ENCODE data around the gene ACTR1A.
"Not testable (repeated sequence)": the region's sequence is repeated elsewhere in the genome, so short reads cannot be mapped to it uniquely, and the experiment has no call there.

The ACTR1A gene

DNA sequence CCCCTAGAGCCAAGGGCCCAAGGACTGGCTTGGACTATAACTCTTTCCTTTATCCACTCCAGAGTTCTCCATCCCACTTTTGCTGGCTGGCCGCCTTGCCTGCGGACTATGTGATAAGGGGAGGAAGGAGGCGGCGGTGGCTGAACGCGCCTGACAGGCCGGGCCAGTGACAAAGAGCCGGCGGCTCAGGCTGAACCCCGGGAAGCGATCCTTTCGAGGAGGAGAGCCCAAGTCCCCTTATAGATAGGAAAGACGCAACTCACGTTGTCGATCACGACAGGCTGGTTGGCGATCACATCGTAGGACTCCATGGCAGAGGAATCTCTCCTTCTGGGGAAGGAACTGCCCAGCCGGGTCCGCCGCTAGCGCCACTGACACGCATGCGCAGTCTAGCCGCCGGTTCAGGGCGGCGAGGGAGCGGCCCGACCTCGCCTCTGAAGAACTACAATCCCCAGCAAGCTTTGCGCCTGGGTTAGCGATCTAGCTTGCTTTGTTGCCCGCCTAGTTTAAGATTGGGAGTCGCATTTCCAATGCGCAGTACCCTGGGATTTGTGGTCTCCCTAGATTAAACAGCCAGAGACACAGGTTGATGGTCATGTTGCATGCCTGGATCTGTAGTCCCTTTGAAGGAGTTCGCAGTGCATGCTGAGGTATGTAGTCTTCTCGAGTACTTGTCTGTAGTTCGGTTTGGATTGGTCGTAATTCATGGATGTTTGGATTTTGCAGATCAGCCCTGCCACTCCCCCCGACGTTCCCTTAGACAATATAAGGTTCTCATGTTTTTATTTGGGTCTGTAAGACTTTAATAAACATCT lies at the start of gene ACTR1A:
TSS of gene ACTR1A (minus strand) at position 376 of the 815 bp plus-strand sequence. CDS start at position 311, 65 bp downstream.
- DNase-seq, result peak; percentile 99

DNA sequence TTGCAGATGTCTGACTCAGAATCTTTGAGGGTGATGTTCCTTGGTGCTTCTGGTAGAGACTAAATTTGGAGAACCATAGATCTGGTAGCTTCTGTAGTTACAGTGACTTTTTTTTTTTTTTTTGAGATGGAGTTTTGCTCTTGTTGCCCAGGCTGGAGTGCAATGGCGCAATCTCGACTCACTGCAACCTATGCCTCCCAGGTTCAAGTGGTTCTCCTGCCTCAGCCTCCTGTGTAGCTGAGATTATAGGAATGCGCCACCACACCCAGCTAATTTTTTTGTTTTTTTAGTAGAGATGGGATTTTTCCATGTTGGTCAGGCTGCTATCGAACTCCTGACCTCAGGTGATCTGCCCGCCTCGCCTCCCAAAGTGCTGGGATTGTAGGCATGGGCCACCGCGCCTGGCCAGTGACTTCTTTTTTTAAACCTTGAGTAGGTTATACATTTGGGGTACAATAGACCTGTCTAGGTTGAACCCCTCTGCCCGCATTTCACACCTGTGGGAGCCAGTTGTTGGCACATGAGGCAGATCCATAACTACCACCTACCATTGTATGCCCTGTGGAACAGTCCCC lies 48.2 kb upstream of the ACTR1A start:
- no peak for DNase-seq

DNA sequence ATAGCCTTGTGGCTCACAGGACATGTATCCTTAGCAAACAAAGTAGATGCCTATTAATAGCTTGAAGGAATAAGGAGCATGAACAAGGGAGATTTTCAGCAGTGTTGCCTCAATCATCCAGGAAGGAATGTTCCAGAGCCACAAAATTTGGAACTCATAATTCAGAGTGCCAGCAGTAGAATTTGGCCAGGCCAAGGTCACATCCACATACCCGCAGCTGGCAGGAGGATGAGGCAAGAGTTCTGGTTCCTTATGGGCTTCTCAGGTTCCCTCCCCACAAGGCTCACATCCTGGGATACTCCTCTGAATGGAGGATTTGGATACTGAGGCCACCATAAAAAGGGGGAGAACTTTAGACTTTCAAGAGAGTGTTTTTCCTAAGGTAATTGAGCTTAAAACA lies 47.0 kb upstream of the ACTR1A start:
- DNase-seq, result no peak

DNA sequence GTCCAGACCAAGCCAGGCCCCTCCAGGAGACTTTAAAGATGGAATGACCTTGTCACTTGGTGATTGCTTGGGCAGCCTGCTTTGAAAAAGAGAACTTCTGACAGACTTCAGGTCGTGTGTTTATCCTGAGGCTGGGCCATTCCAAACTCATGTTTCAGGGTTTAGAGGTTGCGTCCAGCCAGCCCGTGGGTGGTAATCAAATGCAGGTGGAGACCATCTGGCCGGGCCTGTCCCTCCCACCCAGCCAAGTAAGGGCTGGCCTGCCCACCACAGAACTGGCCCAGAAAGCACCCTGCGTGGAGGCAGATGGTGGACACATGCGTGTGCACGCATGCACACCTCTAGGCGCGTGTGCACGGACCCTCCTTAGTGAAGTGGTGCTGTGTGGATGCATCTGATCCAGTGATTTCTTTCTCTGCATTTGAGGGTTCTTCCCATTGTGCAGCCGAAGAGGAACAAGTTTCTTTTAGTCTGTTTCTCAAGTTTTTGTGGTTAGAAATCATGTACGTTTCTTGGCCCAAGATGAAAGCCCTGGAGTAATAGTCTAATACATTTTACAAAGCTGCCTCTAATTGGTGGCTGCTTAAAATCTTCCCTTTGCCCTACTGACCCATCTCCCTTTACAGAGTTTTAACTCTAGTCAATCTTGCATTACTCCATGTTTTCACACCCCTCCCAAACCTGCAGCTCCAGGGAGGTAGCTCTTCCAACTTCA lies 44.3 kb upstream of the ACTR1A start:
- DNase-seq, result no peak

DNA sequence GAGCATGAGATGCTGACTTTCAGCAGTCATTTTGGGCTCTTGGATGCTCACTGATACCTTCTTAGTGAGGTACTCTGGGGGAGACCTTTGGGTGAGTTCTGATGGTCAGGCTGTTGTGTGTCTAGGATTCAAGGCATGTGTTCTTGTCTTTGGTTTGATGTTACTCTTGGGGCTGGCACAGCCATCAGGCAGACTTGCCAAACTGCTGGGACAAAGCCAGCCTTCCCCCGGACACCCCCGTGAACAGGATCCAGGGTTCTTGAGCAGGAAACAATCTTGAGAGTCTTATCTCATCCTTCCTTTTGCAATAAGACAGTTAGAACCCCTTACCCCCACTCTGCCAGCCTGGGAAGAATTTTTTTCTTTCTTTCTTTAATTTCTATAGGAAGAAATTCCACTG lies 43.5 kb upstream of the ACTR1A start:
- DNase-seq, result no peak

DNA sequence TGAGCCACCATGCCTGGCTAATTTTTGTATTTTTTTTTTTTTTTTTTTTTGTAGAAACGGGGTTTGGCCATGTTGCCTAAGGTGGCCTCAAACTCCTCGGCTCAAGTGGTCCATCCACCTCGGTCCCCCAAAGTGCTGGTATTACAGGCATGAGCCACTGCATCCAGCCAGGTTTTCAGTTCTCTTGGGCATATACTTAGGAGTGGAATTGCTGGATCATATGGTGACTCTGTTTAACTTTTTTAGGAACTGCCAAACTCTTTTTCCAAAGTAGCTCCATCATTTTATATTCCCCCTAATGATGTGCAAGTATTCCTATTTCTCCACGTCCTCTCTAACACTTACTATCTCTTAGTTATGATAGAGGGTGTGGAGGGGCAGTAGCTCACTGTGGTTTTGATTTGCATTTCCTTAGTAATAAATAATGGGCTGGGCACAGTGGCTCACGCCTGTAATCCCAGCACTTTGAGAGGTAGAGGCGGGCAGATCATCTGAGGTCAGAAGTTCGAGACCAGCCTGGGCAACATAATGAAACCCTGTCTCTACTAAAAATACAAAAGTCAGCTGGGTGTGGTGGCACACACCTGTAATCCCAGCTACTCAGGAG lies 42.9 kb upstream of the ACTR1A start:
- no peak for DNase-seq

DNA sequence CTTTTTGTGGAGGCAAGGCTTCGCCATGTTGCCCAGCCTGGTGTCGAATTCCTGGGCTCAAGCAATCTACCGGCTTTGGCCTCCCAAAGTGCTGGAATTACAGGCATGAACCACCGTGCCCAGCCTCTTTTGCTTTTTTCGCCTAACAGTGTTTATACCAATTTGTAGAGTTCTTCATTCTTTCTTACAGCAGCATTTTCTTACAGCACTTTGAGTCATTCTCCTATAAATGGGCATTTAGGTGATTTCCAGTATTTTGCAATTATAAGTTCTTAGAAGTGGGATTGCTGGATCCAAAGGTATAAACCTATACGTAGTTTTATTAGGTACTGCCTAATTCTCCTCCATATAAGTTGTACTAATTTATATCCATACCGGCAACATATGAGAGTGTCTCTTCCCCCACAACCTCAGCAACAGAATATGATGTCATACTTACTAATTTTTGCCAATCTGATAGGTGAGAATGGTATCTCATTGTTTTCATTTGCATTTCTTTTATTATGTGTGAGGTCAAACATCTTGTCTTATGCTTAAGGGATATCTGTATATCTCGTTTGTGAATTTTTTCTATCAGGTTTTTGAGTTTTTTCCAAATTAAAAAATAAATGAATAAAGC lies 40.4 kb upstream of the ACTR1A start:
- DNase-seq, result no peak

DNA sequence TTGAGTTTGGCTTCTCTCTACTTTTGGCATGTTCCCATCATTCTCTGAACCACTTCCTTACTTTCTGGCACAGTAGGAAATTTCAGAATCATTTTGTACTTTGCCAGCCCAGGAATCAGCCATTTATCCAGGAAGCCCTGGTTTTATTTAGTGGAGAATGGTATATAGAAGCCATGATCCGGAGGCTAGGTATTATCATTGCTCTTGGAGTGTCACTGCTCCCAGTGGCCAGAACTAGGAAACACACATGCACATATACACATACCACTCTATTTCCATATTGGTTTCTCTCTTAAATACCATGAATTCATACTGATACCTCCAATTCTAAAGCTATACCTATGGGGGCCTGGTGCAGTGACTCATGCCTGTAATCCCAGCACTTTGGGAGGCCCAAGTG lies 37.5 kb upstream of the ACTR1A start:
- peak; percentile 52 for DNase-seq

DNA sequence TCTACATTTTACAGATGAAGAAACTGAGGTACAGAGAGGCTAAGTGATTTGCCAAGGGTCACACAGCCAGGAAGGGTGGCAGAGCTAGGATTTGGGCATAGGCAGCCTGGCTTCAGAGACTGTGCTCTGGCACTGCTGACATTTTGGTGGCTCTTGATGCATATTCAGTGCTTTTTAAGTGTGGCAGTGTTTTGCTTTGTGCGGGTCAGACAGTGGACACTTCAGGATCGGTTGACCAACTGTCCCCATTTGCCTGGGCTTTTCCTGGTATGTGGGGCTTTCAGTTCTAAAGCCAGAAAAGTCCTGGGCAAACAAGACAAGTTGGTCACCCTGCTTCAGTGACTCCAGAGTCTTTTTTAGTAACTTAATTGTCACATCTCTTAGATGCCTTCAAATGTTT lies 36.3 kb upstream of the ACTR1A start:
- no peak for DNase-seq

DNA sequence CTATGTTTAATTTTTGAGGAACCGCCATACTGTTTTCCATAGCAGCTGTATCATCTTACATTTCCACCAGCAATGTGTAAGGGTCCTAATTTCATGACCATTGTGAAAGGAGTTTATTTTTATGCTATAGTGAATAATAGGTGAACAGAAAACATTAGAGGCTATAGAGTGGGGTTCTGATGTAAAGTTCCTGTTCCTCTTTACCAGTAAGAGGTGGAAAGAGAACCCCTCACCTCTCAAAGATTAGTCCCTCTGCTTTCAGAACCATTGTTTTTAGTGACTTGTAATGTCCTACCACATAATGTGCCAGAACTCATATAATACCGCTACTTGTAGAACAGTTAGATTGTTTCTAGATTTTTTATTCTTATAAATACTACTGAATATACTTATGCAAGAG lies 35.4 kb upstream of the ACTR1A start:
- DNase-seq, result no peak

DNA sequence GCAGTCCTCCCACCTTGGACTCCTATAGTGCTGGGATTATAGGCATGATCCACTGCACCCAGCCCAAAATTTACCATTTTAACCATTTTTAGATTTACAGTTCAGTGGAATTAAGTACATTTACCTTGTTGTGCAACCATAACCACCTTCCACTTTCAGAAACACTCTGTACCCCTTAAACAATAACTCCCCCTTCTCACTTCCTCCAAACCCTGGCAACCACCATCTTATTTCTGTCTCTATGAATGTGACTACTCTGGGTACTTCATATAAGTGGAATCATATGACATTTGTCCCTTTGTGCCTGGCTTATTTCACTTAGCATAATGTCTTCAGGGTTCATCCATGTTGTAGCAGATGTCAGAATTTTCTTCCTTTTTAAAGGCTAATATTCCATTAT lies 34.9 kb upstream of the ACTR1A start:
- no peak for DNase-seq

DNA sequence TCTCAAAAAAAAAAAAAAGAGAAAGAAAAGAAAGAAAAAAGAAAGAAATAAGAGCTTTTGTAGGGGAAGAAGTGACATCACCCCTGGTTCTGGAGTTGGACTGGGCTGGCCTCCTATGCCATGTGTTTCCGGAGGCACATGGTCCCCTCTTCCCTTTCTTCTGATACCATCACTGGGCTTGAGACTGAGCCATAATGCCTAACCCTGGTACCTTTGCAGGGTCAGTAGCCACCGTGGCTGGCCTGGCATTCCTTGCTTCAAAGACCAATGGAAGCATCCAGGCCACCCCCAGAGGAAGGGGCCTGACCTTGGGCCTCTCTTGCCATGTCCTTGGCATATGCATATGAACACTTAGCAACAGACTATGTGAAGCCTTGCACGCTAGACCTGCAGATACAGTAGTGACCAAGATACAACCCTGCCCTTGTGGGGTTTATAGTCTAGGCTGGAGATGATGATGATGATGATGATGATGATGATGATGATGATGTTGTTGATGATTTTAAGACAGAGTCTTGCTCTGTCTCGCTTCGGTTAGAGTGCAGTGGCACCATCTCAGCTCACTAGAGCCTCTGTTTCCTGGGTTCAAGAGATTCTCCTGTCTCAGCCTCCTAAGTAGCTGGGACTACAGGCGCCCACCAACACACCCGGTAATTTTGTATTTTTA lies 33.1 kb upstream of the ACTR1A start:
- no peak for DNase-seq

DNA sequence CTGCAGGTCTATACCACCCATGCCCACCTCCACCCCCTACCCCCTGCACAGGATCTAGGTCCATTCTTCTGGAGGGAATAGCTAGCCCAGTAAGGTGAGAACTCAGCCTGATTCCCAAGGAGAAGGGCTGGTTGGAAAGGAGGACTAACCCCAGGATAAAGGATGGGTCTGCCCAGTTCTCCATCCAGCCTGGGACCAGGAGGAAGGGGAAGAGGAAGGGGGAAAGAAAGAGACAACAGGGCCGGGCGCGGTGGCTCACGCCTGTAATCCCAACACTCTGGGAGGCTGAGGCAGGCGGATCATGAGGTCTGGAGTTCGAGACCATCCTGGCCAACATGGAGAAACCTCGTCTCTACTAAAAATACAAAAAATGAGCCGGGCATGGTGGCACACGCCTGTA lies 32.5 kb upstream of the ACTR1A start:
- not testable (repeated sequence) for DNase-seq

DNA sequence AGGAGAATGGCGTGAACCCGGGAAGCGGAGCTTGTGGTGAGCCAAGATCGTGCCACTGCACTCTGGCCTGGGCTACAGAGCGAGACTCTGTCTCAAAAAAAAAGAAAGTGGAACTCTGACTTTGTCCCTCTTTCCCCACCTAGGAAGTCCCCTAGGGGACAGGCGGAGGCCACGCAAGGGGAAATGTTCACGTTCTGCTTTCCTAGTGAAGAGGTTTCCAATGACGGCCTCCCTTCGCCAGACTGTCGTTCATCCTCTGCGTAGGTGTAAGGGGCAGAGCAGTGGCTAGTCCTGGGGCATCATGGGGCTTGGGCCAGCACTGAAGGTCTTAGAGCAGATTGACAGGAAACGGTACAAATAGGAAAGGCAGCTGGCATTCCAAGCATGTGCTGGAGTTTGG lies 31.8 kb upstream of the ACTR1A start:
- no peak for DNase-seq

DNA sequence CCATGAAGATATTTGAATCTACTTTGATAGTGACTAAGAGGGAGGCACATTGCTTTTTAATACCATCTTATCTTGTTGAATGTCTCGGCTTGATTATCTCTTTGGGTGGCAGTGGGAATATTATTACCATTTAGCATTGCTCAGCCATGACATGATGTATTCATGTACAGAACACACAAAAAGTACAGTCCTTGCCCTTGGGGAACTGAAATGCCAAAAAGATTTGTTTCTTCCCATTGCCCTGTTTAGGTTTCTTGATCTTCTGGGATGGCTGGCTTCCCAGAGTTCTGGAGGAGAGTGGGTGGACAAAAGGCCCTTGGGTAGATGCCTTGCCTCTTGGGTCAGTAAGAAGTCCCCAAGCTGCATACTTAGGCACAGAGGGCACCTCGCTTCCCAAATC lies 25.0 kb upstream of the ACTR1A start:
- DNase-seq, result no peak

DNA sequence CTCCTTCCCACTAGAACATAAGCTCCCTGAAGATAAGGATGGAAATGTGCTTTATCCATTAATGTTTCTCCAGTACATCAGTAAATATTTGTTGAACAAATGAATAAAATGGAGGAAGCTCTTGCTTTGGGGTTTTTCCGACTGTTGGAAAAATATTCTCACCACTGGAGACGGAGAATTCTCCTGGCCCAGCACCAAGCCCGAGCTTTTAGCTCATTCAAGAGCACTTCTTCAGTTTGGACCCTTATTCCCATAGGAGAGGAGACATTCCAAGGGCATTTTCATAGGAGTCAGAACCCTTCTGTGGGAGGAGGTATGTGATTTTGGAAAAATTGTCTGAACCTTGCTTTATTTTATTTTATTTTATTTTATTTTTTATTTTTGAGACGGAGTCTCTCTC lies 22.2 kb upstream of the ACTR1A start:
- no peak for DNase-seq

DNA sequence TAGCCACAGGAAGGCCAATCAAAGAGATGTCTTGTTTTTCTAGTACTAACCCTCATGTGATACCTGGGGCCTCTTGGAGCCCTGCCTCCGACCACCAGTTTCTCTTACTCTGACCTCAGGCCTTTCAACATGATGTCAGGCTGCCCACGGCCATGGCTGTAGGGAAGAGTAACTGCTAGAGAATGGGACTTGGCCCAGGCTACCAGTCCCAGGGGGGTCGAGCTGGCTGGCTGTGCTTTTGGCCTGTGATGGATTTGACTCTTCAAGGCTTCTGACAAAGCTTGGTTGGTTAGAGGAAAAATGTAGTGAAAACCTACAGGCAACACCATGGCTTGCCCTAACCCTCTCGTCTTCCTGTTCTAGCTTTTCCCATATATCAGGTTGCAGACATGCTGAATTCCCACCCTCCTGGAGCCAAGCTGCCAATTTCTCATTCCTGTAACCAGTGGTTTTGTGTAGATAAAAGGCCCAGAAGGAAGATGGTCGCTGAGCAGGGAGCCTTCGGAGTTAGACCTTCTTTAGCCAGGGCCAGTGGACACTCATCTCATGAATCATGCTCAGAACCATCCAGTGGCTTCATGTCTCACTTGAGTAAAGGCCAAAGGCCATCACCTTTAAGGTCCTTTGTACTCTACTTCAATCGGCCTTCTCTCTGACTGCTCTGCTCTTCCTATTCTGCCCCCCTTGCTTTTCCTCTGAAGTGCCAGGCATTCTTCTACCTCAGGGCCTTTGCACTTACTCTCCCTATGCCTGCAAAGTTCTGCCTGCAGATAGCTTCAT lies 20.9 kb upstream of the ACTR1A start:
- no peak for DNase-seq

DNA sequence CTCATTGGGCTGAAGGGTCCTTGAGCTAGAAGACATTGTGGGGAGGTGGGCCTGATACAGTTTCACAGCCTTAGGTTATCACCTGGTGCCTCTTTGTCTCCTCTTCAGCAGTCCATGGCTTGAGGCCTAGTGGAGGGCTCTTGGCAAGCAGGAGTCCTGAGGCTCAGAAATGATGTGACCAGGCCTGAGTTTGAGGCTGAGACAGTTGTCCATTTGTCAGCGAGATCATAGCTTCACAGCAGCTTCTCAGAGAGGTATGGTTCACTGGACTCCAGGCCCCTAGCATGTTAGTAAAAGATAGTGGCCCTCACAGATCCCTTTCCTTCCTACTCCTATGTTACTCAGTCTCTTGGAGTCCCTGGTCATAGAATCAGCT lies 20.4 kb upstream of the ACTR1A start:
- no peak for DNase-seq

DNA sequence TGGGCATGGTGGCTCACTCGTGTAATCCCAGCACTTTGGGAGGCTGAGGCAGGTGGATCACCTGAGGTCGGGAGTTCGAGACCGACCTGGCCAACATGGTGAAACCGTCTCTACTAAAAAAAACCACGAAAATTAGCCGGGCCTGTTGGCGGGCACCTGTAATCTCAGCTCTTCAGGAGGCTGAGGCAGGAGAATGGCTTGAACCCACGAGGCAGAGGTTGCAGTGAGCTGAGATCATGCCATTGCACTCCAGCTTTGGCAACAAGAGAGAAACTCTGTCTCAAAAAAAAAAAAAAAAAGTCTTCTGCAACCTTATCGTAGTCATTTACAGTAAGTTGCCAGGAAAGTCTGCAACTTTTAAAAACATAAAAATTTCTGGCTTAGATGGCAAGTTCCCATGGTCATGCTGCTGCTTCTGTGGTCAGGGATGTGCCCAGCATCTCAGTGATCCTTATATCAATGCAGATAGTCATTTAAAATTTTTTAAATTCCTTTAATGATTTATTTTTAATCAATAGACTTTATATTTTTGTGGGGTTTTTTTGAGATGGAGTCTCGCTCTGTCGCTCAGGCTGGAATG lies 16.8 kb upstream of the ACTR1A start:
- DNase-seq, result no peak

DNA sequence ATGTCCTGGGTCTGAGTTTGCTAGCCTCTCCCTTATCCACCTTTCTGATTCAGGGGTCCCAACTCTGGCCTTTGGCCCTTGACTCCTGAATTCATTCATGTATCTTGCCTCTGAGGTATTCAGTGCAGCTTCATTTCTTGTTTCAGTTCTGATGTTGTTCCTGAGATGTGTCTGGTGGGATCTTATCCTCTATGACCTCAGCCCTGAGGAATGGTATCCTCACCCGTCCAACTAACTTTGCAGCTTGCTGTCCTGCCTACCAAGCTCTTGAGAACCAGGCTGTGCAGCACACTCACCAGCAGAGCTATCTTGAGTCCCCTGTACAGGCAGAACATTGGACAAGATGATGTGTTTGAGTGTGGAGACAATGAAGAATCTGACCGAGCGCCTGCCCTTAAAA lies 15.0 kb upstream of the ACTR1A start:
- no peak for DNase-seq

DNA sequence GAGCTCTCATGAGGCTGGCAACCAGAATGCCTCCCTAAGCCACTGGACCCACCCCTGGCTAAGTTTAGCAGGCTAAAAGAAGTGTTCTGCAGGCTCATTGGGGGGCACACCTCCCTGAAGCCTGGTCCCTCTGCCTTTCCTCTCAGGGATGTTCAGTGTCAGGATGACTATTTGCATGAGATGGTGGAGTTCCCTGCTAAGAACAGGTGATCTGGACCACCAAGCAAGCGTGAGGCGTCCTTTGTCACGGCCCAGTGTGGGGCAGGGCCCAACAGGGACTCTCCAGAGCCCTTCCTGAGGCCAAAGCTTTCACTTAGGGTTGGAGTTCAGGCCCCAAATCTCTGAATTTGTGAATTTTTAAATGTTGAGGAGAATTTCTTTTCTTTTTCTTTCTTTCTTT lies 13.2 kb upstream of the ACTR1A start:
- no peak for DNase-seq

Data from DMS53 (cell line).